H1 (cell line): ENCODE results near the gene PTH2R. TPM values are rescaled to one million over a fixed set of nuclear protein-coding genes. Genes with fewer than 3 reads are reported as not detected.

Source experiments
- CTCF ChIA-PET: fragments of 300-600 bp; sonication (Branson Sonifier 250); formaldehyde crosslinking; loops from one replicate; lab custom pipeline; 2021; ENCODE audit not compliant: partially characterized antibody; lab: Charles Lee
- POLR2A ChIA-PET: fragments of 300-600 bp; sonication (Branson Sonifier 250); formaldehyde crosslinking; loops from one replicate; lab custom pipeline; 2021; ENCODE audit warnings: inconsistent platforms; ENCODE audit not compliant: partially characterized antibody; lab: Charles Lee
- DNase-seq, 2 experiments: peaks; one replicate each; pipeline versions ENCODE4 v3.0.0 to v3.0.0-alpha.2; 2010 to 2022; ENCODE audit warnings: low spot score in 2 of 2, low read depth in 1 of 2, mixed read lengths in 1 of 2
- FAIRE-seq: peaks from 2 replicates; lab custom pipeline; 2011; peaks lifted over from hg19 to GRCh38; lab: Jason Lieb, UNC
- H2AFZ ChIP-seq: 2 replicates; pipeline ENCODE4 v1.8.1; 2012; ENCODE audit warnings: low read length, inconsistent platforms
- H2AK5ac ChIP-seq: 2 replicates; pipeline ENCODE4 v1.6.1; 2013; ENCODE audit warnings: low read depth, low read length
- H2BK120ac ChIP-seq: replicated peaks from 2 replicates; pipeline ENCODE3; 2013; ENCODE audit warnings: low read depth, low read length, inconsistent platforms
- H2BK12ac ChIP-seq: 2 replicates; pipeline ENCODE4 v1.6.1; 2013; ENCODE audit warnings: low read depth, low read length
- H2BK15ac ChIP-seq: 2 replicates; pipeline ENCODE4 v1.6.1; 2013; ENCODE audit warnings: low read length
- H2BK20ac ChIP-seq: 2 replicates; pipeline ENCODE4 v1.6.1; 2013; ENCODE audit warnings: low read length
- H2BK5ac ChIP-seq: 2 replicates; pipeline ENCODE4 v1.6.1; 2013; ENCODE audit warnings: low read depth, low read length
- H3K14ac ChIP-seq: 2 replicates; pipeline ENCODE4 v1.6.1; 2013; ENCODE audit warnings: inconsistent platforms; ENCODE audit not compliant: insufficient read length
- H3K18ac ChIP-seq: 2 replicates; pipeline ENCODE4 v1.6.1; 2013; ENCODE audit warnings: low read length; ENCODE audit errors: extremely low read depth
- H3K23ac ChIP-seq: 2 replicates; pipeline ENCODE4 v1.6.1; 2013; ENCODE audit warnings: inconsistent platforms; ENCODE audit not compliant: insufficient read length
- H3K23me2 ChIP-seq: 2 replicates; pipeline ENCODE4 v1.6.1; 2013; ENCODE audit warnings: low read depth, low read length
- H3K27ac ChIP-seq: 2 replicates; pipeline ENCODE4 v1.6.1; 2011; ENCODE audit warnings: low read depth, low read length, inconsistent platforms
- H3K27me3 ChIP-seq, 4 experiments: replicated peaks in 1 of 4; 1 replicate in 1 of 4; 2 replicates in 3 of 4; pipeline versions ENCODE4 v1.6.1 to v1.8.1; 2011 to 2013; ENCODE audit warnings: low read length in 3 of 4, mild to moderate bottlenecking in 3 of 4, inconsistent platforms in 2 of 4, mixed read lengths in 2 of 4, moderate library complexity in 1 of 4; ENCODE audit not compliant: control insufficient read depth in 3 of 4, insufficient read depth in 3 of 4; ENCODE audit errors: extremely low read depth in 1 of 4
- H3K36me3 ChIP-seq, 4 experiments: 2 replicates each; pipeline versions ENCODE4 v1.6.1 to v1.8.1; 2011 to 2013; ENCODE audit warnings: mild to moderate bottlenecking in 4 of 4, low read length in 3 of 4, moderate library complexity in 2 of 4, control low read depth in 1 of 4, inconsistent platforms in 1 of 4; ENCODE audit not compliant: insufficient read depth in 4 of 4, control insufficient read depth in 2 of 4
- H3K4ac ChIP-seq: replicated peaks from 2 replicates; pipeline ENCODE3; 2013; ENCODE audit warnings: low read length, low read depth, mixed read lengths, inconsistent platforms; ENCODE audit not compliant: insufficient read length
- H3K4me1 ChIP-seq, 4 experiments: replicated peaks in 1 of 4; 1 replicate in 1 of 4; 2 replicates in 3 of 4; pipeline versions ENCODE4 v1.6.1 to v1.8.1; 2011 to 2013; ENCODE audit warnings: low read length in 3 of 4, inconsistent platforms in 2 of 4, mixed read lengths in 1 of 4; ENCODE audit not compliant: insufficient read depth in 4 of 4, control insufficient read depth in 3 of 4
- H3K4me2 ChIP-seq, 2 experiments: 2 replicates each; pipeline versions ENCODE4 v1.6.1 to v1.8.1; 2011 to 2013; ENCODE audit warnings: low read depth in 2 of 2, low read length in 2 of 2, control low read depth in 1 of 2, inconsistent platforms in 1 of 2, mild to moderate bottlenecking in 1 of 2; ENCODE audit not compliant: insufficient read depth in 1 of 2
- H3K4me3 ChIP-seq, 4 experiments: fragments of 200-600, 300-600 bp in 1 of 4; sonication (generic), shearing (Covaris generic), sonication (Bioruptor Twin) in 1 of 4; 2 replicates each; pipeline versions ENCODE4 v1.5.1 to v1.8.1; 2011 to 2016; ENCODE audit warnings: low read length in 4 of 4, low read depth in 3 of 4, control low read depth in 2 of 4, inconsistent platforms in 2 of 4, mild to moderate bottlenecking in 2 of 4, mixed read lengths in 1 of 4, moderate library complexity in 1 of 4; ENCODE audit not compliant: insufficient read depth in 2 of 4; ENCODE audit errors: extremely low read depth in 1 of 4
- H3K56ac ChIP-seq: replicated peaks from 2 replicates; pipeline ENCODE3; 2013; ENCODE audit warnings: low read depth, mild to moderate bottlenecking, mixed read lengths, low read length, inconsistent platforms; ENCODE audit not compliant: insufficient read length
- H3K79me1 ChIP-seq: 2 replicates; pipeline ENCODE4 v1.6.1; 2013; ENCODE audit warnings: low read depth, low read length, control low read depth
- H3K79me2 ChIP-seq, 2 experiments: 2 replicates each; pipeline versions ENCODE4 v1.6.1 to v1.8.1; 2012 to 2013; ENCODE audit warnings: low read length in 2 of 2, mild to moderate bottlenecking in 2 of 2, inconsistent platforms in 1 of 2; ENCODE audit not compliant: insufficient read depth in 2 of 2, control insufficient read depth in 1 of 2
- H3K9ac ChIP-seq, 4 experiments: replicated peaks in 1 of 4; 1 replicate in 1 of 4; 2 replicates in 3 of 4; pipeline versions ENCODE4 v1.6.1 to v1.8.1; 2011 to 2013; ENCODE audit warnings: low read depth in 3 of 4, low read length in 3 of 4, control low read depth in 2 of 4, mild to moderate bottlenecking in 2 of 4, moderate library complexity in 2 of 4, inconsistent platforms in 1 of 4; ENCODE audit errors: extremely low read depth in 1 of 4
- H3K9me3 ChIP-seq, 2 experiments: 2 replicates each; pipeline versions ENCODE4 v1.6.1 to v1.8.1; 2012 to 2013; ENCODE audit warnings: mild to moderate bottlenecking in 2 of 2, moderate library complexity in 2 of 2, control low read depth in 1 of 2, inconsistent platforms in 1 of 2, low read depth in 1 of 2, low read length in 1 of 2, mixed read lengths in 1 of 2; ENCODE audit not compliant: insufficient read depth in 2 of 2
- H4K20me1 ChIP-seq, 2 experiments: replicated peaks in 1 of 2; 2 replicates each; pipeline versions ENCODE3 to v1.8.1; 2011 to 2013; ENCODE audit warnings: inconsistent platforms in 2 of 2, low read length in 2 of 2, mild to moderate bottlenecking in 1 of 2; ENCODE audit not compliant: insufficient read depth in 2 of 2, control insufficient read depth in 1 of 2
- H4K5ac ChIP-seq: 2 replicates; pipeline ENCODE4 v1.6.1; 2013; ENCODE audit warnings: low read length, low read depth, mixed read lengths, inconsistent platforms; ENCODE audit not compliant: insufficient read length
- H4K8ac ChIP-seq: 2 replicates; pipeline ENCODE4 v1.8.0; 2013; ENCODE audit warnings: mild to moderate bottlenecking, moderate library complexity, low read length, inconsistent platforms; ENCODE audit not compliant: insufficient read depth; ENCODE audit errors: extremely low read depth
- H4K91ac ChIP-seq: replicated peaks from 2 replicates; pipeline ENCODE3; 2013; ENCODE audit warnings: low read length, mixed read lengths, inconsistent platforms; ENCODE audit not compliant: insufficient read length
- CHD2 ChIP-seq: IDR thresholded peaks from 2 replicates; pipeline ENCODE4 v1.6.1; 2012; ENCODE audit warnings: low read length, improper control_type of control experiment
- CREB1 ChIP-seq: IDR thresholded peaks from 2 replicates; pipeline ENCODE4 v1.6.1; 2012; ENCODE audit warnings: inconsistent platforms
- EGR1 ChIP-seq: IDR thresholded peaks from 2 replicates; pipeline ENCODE4 v1.6.1; 2011; ENCODE audit warnings: low read depth, low read length, borderline replicate concordance
- WGBS, 2 experiments: shearing (Covaris generic) in 1 of 2; methylation state at CpG; one replicate each; pipeline versions ENCODE4 v1.1.6 to v1.1.7; 2013 to 2015; ENCODE audit warnings: low lambda C conversion rate in 2 of 2, mixed read lengths in 2 of 2, inconsistent platforms in 1 of 2, low coverage in 1 of 2, missing lambda C conversion rate in 1 of 2; ENCODE audit not compliant: insufficient replicate concordance in 2 of 2, insufficient coverage in 1 of 2, insufficient read length in 1 of 2; ENCODE audit errors: extremely low coverage in 1 of 2, missing lambda C conversion rate in 1 of 2; 5-methylcytosine and 5-hydroxymethylcytosine counted together
- polyA plus RNA-seq, 7 experiments: library from polyadenylated mRNA; depleted of rRNA in 3 of 7; stranded (reverse) in 5 of 7; unstranded in 2 of 7; fragments of >200 nt in 5 of 7; fragments of 200-250 nt in 2 of 7; gene quantifications; 1 replicate in 5 of 7; 2 replicates in 1 of 7; 4 replicates in 1 of 7; pipeline versions ENCODE4 v1.2.1 to v1.2.3, GENCODE V29; 2011 to 2013; ENCODE audit warnings: missing spikeins in 2 of 7, mixed read lengths in 2 of 7
- total RNA-seq: library from RNA; stranded (reverse); fragmentation: NEBNext Ultra II Directional; extraction: Animal tissue kit (Norgen Biotek cat#: 25700); gene quantifications from 2 replicates; pipeline ENCODE4 v1.2.1, GENCODE V29; 2021

PTH2R gene
- total and polyA plus RNA-seq, 2 of the 8 experiments (the other 6 are each of a cell fraction or from before 2014, with no cell fraction given) = 0.19 to 0.38 TPM

- H3K18ac ChIP-seq = no peak overlapping the region
- no peak overlapping the region for H3K4me3 ChIP-seq
- no peak for TF ChIP-seq CREB1
- TF ChIP-seq CHD2 = no peak
- TF ChIP-seq EGR1 = no peak
- 84% methylated on average over 5 of the region's 5 CpGs; no CpG with 5 or more reads in 1 of the 2 experiments for WGBS, 2 experiments
- no peak overlapping the region for H3K27ac ChIP-seq
- CTCF ChIA-PET = no interaction called here
- H3K4me1 ChIP-seq = no peaks in the 10 kb centered on the region
- POLR2A ChIA-PET = no interaction called here
- H3K4ac ChIP-seq = no peak overlapping the region
- no peaks in the 10 kb centered on the region; a peak in 1 of 4 replicates for H3K9me3 ChIP-seq
- H3K4me2 ChIP-seq = no peak overlapping the region
- H2AK5ac ChIP-seq = no peak overlapping the region
- no peak overlapping the region for H4K91ac ChIP-seq
- H4K20me1 ChIP-seq = no peaks in the 10 kb centered on the region
- no peak overlapping the region for H2AFZ ChIP-seq
- H3K23me2 ChIP-seq = no peaks in the 10 kb centered on the region
- H3K56ac ChIP-seq = no peak overlapping the region
- no peak overlapping the region for H2BK15ac ChIP-seq
- no peaks in the 10 kb centered on the region for H3K27me3 ChIP-seq
- H3K36me3 ChIP-seq = no peaks in the 10 kb centered on the region
- no peak for FAIRE-seq
- H2BK5ac ChIP-seq = no peak overlapping the region
- no peak for DNase-seq
- H3K14ac ChIP-seq = no peak overlapping the region
- H4K5ac ChIP-seq = no peak overlapping the region
- H3K79me1 ChIP-seq = no peaks in the 10 kb centered on the region
- no peak overlapping the region for H3K9ac ChIP-seq
- H3K23ac ChIP-seq = no peak overlapping the region
- H2BK12ac ChIP-seq = no peak overlapping the region
- H3K79me2 ChIP-seq = no peaks in the 10 kb centered on the region
- H2BK120ac ChIP-seq = no peak overlapping the region
- no peak overlapping the region for H4K8ac ChIP-seq
- no peak overlapping the region for H2BK20ac ChIP-seq
Observed at GRCh38 chr2:208426412-208427045, 19.9 kb downstream of the PTH2R start.
